Ovary (tissue), 9 donors: ENCODE results near the gene CHAD. TPM values are rescaled to one million over a fixed set of nuclear protein-coding genes. Genes with fewer than 3 reads are reported as not detected.

Source experiments
- DNase-seq, 5 donors: peaks; one replicate each; pipeline ENCODE4 v3.0.0-alpha.2; 2019 to 2020
- H3K27ac ChIP-seq, 2 donors: fragments of 200-600 bp; one replicate each; pipeline versions ENCODE4 v1.5.1 to v1.8.0; 2019 to 2022
- H3K27me3 ChIP-seq: fragments of 200-600 bp; one replicate; pipeline ENCODE4 v1.8.0; 2022
- H3K36me3 ChIP-seq: fragments of 200-600 bp; sonication (generic); one replicate; pipeline ENCODE4 v1.5.1; 2019
- H3K4me1 ChIP-seq: one replicate; pipeline ENCODE4 v1.8.1; 2013; ENCODE audit warnings: mild to moderate bottlenecking, moderate library complexity; ENCODE audit not compliant: insufficient read depth
- H3K4me3 ChIP-seq: fragments of 200-600 bp; sonication (generic); one replicate; pipeline ENCODE4 v1.5.1; 2017
- H3K9me3 ChIP-seq, 2 donors: fragments of 200-600 bp in 1 of 2; sonication (generic) in 1 of 2; one replicate each; pipeline versions ENCODE4 v1.5.1 to v1.8.1; 2013 to 2019; ENCODE audit warnings: mild to moderate bottlenecking in 1 of 2, moderate library complexity in 1 of 2
- EP300 ChIP-seq: sonication (generic); formaldehyde crosslinking; IDR thresholded peaks from one replicate; pipeline ENCODE4 v1.6.1; 2017; ENCODE audit warnings: antibody characterized with exemption
- POLR2A ChIP-seq: fragments of 450-650 bp; IDR thresholded peaks from one replicate; pipeline ENCODE4 v1.6.1; 2017; ENCODE audit warnings: antibody characterized with exemption, mild to moderate bottlenecking, moderate library complexity
- WGBS, 3 donors: extraction: QIAGEN DNeasy Blood & Tissue Kit in 1 of 3; methylation state at CpG; one replicate each; pipeline versions ENCODE4 v1.1.5 to v1.1.7; 2013 to 2017; 5-methylcytosine and 5-hydroxymethylcytosine counted together
- intact Hi-C, 4 donors: fragments of 100-400 bp; cut with DNase I; formaldehyde crosslinking; loops; one replicate each; pipeline versions ENCODE4 v1.11.0 to v1.15.1; 2022 to 2023
- polyA plus RNA-seq, 2 donors: library from polyadenylated mRNA; stranded (reverse); fragments of 200-250 nt in 1 of 2; fragments of 350-450 nt in 1 of 2; fragmentation: Illumina TruSeq in 1 of 2; extraction: RNeasy Lipid Tissue Mini Kit (QIAGEN cat#74804) in 1 of 2; gene quantifications; one replicate each; pipeline ENCODE4 v1.2.3, GENCODE V29; 2013 to 2014
- total RNA-seq, 7 donors: library from RNA; depleted of rRNA in 2 of 7; stranded (reverse); fragments of >200 nt in 2 of 7; fragmentation: NEBNext Ultra II Directional in 3 of 7; extraction: Animal tissue kit (Norgen Biotek cat#: 25700) in 3 of 7; gene quantifications; one replicate each; pipeline versions ENCODE4 v1.1.0 to v1.2.4, GENCODE V29; 2016 to 2023
- TF ChIP-seq, protein P1 (sequence below), 3 donors: fragments of 450-650 bp in 2 of 3; fragments of 200-600 bp in 1 of 3; IDR thresholded peaks; one replicate each; pipeline versions ENCODE4 v1.5.1 to v1.8.0; 2016 to 2022; ENCODE audit warnings: antibody characterized with exemption in 3 of 3, mild to moderate bottlenecking in 1 of 3
- donor health status: DM: no; HTN: no; CAD: no; lungs with moderate emphysema.
- donor health status: DM: no; HTN: no; CAD: no.
- donor health status: Bipolar disorder and iron deficiency.
- donor health status: DM: yes; HTN: yes; CAD: no.
- donor health status: DM: no; HTN: no; CAD: no.
- donor health status: DM: yes; HTN: yes; CAD: no.

The CHAD gene
- total and polyA plus RNA-seq, 9 donors = 0.18 to 2.5 (median 0.46) TPM; not detected in 1

DNA sequence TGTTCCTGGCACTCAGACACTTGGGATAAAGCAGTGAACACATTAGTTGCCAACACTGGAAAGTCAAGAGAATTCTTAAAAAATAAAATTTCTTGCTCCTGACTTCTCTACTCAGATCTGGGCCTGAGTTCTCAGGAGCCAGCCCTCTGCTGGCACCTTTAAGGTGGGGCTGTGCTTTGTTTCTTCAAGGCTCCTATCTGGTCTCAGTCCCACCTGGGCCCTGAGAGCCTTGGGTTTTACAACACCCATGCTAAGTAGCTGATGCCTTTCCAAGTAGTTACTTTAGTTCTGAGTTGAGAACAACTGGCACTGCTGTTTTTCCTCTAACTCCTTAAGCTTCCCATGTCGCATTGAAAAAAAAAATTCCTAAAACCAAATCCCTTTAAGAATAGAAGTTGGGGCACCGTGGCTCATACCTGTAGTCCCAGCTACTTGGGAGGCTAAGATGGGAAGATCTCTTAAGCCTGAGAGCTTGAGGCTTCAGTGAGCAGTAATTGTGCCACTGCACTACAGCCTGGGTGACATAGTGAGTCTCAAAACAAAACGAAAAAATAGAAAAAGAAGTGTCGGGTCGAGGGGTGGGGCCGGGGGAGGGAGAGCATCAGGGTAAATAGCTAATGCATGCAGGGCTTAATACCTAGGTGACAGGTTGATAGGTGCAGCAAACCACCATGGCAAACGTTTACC, 16.6 kb downstream of the CHAD start:
- Histone ChIP-seq H3K9me3 (no peaks in the 10 kb centered on the region), H3K27me3 (no peaks in the 10 kb centered on the region), H3K4me3 (no peak overlapping the region), H3K27ac (no peak overlapping the region), H3K4me1 (no peaks in the 10 kb centered on the region), H3K36me3 (no peaks in the 10 kb centered on the region)
- WGBS, 3 donors = 74 to 81% (median 79%) methylated on average over 7 of the region's 7 CpGs
- intact Hi-C loops = no loop called here
- TF ChIP-seq POLR2A (no peak), EP300 (no peak)
- TF ChIP-seq, protein P1, sequence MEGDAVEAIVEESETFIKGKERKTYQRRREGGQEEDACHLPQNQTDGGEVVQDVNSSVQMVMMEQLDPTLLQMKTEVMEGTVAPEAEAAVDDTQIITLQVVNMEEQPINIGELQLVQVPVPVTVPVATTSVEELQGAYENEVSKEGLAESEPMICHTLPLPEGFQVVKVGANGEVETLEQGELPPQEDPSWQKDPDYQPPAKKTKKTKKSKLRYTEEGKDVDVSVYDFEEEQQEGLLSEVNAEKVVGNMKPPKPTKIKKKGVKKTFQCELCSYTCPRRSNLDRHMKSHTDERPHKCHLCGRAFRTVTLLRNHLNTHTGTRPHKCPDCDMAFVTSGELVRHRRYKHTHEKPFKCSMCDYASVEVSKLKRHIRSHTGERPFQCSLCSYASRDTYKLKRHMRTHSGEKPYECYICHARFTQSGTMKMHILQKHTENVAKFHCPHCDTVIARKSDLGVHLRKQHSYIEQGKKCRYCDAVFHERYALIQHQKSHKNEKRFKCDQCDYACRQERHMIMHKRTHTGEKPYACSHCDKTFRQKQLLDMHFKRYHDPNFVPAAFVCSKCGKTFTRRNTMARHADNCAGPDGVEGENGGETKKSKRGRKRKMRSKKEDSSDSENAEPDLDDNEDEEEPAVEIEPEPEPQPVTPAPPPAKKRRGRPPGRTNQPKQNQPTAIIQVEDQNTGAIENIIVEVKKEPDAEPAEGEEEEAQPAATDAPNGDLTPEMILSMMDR (IDR thresholded peaks at IDR 0.05) = no peak
- DNase-seq = no peak

DNA sequence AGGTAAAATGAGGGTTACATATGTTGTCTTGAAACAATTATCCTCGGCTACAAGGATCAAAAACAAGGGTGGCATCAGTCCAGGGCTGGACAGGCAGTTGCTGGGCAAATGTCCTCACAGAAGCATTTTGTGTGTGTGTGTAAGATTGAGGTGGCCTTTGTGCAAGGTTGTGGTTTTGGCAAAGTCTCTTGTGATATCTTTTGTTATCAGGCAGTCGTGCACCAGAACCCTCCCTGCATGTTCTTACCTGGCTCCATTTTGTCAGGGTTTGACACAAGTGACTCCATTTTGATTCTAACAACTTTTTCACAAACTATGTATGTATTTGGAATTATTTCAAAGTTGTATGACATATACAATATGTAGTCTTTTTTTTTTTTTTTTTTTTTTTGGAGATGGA, 20.0 kb downstream of the CHAD start:
- Histone ChIP-seq H3K27me3 (no peaks in the 10 kb centered on the region), H3K4me1 (no peaks in the 10 kb centered on the region), H3K4me3 (no peak overlapping the region), H3K36me3 (no peaks in the 10 kb centered on the region), H3K27ac (no peak overlapping the region), H3K9me3 (no peaks in the 10 kb centered on the region)
- WGBS, 3 donors = 56 to 68% (median 66%) methylated on average over 2 of the region's 2 CpGs
- no peak for DNase-seq
- intact Hi-C loops = no loop called here
- no peak for TF ChIP-seq POLR2A

DNA sequence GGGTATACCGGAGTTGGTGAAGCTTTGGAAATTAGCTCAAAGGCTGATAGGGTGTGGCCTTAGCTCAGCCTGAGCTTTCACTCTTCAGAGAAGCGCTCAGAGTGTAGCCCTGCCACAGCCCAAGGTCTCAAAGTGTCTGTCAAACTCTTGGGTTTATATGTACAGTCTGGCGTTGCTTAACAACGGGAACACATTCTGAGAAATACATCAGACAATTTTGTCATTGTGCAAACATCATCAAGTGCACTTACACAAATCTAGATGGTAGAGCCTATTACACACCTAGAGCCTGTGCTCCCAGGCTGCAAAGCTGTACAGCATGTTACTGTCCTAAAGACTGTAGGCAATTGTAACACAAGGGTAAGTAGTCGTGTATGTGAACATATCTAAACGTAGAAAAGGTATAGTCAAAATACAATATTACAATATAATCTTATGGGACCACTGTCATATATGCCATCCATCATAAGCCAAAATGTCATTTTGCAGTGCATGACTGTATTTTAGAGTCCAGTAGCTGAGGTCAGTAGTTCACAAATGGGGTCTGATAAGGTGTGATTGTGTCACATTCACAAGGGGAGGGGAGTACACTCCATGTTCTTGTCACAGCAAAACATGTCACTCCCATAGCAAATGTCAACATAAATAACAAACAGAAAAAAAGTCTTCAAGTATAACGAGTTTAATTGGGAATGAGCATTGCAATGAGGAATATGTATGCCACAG, 20.6 kb downstream of the CHAD start:
- H3K4me3 ChIP-seq = no peak overlapping the region
- no peak for DNase-seq
- no peaks in the 10 kb centered on the region for H3K36me3 ChIP-seq
- intact Hi-C loops = no loop called here
- H3K4me1 ChIP-seq = no peaks in the 10 kb centered on the region
- TF ChIP-seq EP300 (no peak), POLR2A (no peak)
- TF ChIP-seq, protein P1 (IDR thresholded peaks at IDR 0.05) = no peak
- H3K27me3 ChIP-seq = no peaks in the 10 kb centered on the region
- no peak overlapping the region for H3K27ac ChIP-seq
- H3K9me3 ChIP-seq = no peaks in the 10 kb centered on the region
- WGBS, 3 donors = 87 to 94% (median 91%) methylated on average over 7 of the region's 7 CpGs

DNA sequence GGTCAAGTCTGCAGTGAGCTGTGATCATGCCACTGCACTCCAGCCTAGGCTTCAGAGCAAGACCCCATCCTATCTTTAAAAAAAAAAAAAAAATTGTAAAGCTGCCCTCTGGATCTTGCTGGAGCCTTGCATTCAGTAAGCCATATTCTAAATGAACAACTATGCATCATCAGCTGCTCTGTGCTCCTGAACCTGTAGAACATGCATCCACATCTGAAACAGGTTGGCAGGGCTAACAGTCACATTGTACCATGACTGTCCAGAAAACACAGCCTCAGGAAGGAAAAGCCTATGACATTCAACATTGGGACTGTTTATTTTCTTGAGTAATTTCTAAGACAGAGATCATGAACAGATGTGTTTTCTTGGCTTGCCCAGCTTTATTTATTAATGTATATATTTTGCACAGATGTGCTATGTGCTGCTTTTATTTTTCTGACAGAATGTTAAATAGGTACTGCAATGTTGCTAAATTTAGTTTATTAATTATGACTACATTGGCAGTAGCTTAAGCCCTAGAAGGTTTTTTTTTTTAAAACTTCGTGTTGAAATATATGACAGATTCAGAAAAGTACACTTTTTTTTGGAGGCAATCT, 22.9 kb downstream of the CHAD start:
- Histone ChIP-seq H3K4me3 (no peak overlapping the region), H3K4me1 (no peaks in the 10 kb centered on the region), H3K36me3 (no peaks in the 10 kb centered on the region), H3K27me3 (no peaks in the 10 kb centered on the region), H3K9me3 (no peaks in the 10 kb centered on the region), H3K27ac (no peak overlapping the region)
- TF ChIP-seq POLR2A (no peak), EP300 (no peak)
- TF ChIP-seq, protein P1 (IDR thresholded peaks at IDR 0.05) = no peak
- no peak for DNase-seq
- intact Hi-C loops = no loop called here
- 20 to 43% (median 21%) methylated on average over 1 of the region's 1 CpG for WGBS, 3 donors
